Activated CD4-positive, alpha-beta T cell treated with anti-CD3 and anti-CD28 coated beads for 48 hours (primary cell): Measurements from ENCODE around the gene GRID1.

Experiments
- DNase-seq: peaks from one replicate; pipeline ENCODE4 v3.0.0-alpha.2; 2020

GRID1 gene

GRCh38 chr10:86202226-86202735 lies 164.3 kb downstream of the GRID1 start:
- DNase-seq = no peak

- DNase-seq = no peak
Observed at GRCh38 chr10:86200867-86201266, 165.7 kb downstream of the GRID1 start.

GRCh38 chr10:86200269-86200668 lies 166.3 kb downstream of the GRID1 start:
- no peak for DNase-seq

- no peak for DNase-seq
Observed at GRCh38 chr10:86199041-86199440, 167.6 kb downstream of the GRID1 start.

GRCh38 chr10:86198271-86198670 lies 168.3 kb downstream of the GRID1 start:
- DNase-seq = no peak

GRCh38 chr10:86197166-86197790 lies 169.3 kb downstream of the GRID1 start:
- DNase-seq = no peak

GRCh38 chr10:86195521-86196157 lies 171.0 kb downstream of the GRID1 start:
- DNase-seq = no peak

- no peak for DNase-seq
Observed at GRCh38 chr10:86194684-86195083, 171.9 kb downstream of the GRID1 start.

GRCh38 chr10:86193841-86194240 lies 172.8 kb downstream of the GRID1 start:
- DNase-seq = no peak

GRCh38 chr10:86192691-86193090 lies 173.9 kb downstream of the GRID1 start:
- DNase-seq = no peak

- DNase-seq = no peak
Observed at GRCh38 chr10:86192147-86192546, 174.4 kb downstream of the GRID1 start.

GRCh38 chr10:86191686-86192085 lies 174.9 kb downstream of the GRID1 start:
- DNase-seq = no peak

- no peak for DNase-seq
Observed at GRCh38 chr10:86191166-86191565, 175.4 kb downstream of the GRID1 start.

GRCh38 chr10:86190291-86190690 lies 176.3 kb downstream of the GRID1 start:
- no peak for DNase-seq

- DNase-seq = no peak
Observed at GRCh38 chr10:86189891-86190290, 176.7 kb downstream of the GRID1 start.

GRCh38 chr10:86188796-86189558 lies 177.6 kb downstream of the GRID1 start:
- no peak for DNase-seq

- DNase-seq = no peak
Observed at GRCh38 chr10:86188326-86188725, 178.3 kb downstream of the GRID1 start.

GRCh38 chr10:86187499-86188239 lies 178.9 kb downstream of the GRID1 start:
- DNase-seq = no peak

GRCh38 chr10:86186633-86187032 lies 180.0 kb downstream of the GRID1 start:
- no peak for DNase-seq

GRCh38 chr10:86182595-86182994 lies 184.0 kb downstream of the GRID1 start:
- DNase-seq = no peak

GRCh38 chr10:86182150-86182549 lies 184.4 kb downstream of the GRID1 start:
- DNase-seq = no peak

GRCh38 chr10:86180861-86181260 lies 185.7 kb downstream of the GRID1 start:
- no peak for DNase-seq

- no peak for DNase-seq
Observed at GRCh38 chr10:86179961-86180360, 186.6 kb downstream of the GRID1 start.
